HTERT RPE-1 (cell line): Measurements from ENCODE around the gene LAMB1.

Source experiments
- in situ Hi-C: fragments of 300-500 bp; cut with MboI; formaldehyde crosslinking; loops from 4 replicates; pipeline ENCODE4 v1.14.3; 2020; ENCODE audit warnings: low sequenced_read_pairs

The LAMB1 gene

GRCh38 chr7:107884066-107884818, 118.7 kb downstream of the LAMB1 start:
- in situ Hi-C loops: no loop called here

GRCh38 chr7:107882766-107883165, 120.2 kb downstream of the LAMB1 start:
- in situ Hi-C loops: no loop called here

- in situ Hi-C loops: no loop called here
Measured at GRCh38 chr7:107879400-107880035, 123.4 kb downstream of the LAMB1 start.

- in situ Hi-C loops: no loop called here
Measured at GRCh38 chr7:107878636-107879035, 124.3 kb downstream of the LAMB1 start.

GRCh38 chr7:107877731-107878382, 125.1 kb downstream of the LAMB1 start:
- in situ Hi-C loops: no loop called here

- in situ Hi-C loops: no loop called here
Measured at GRCh38 chr7:107876916-107877315, 126.0 kb downstream of the LAMB1 start.

GRCh38 chr7:107874605-107875446, 128.1 kb downstream of the LAMB1 start:
- in situ Hi-C loops: no loop called here

- in situ Hi-C loops: no loop called here
Measured at GRCh38 chr7:107874111-107874510, 128.8 kb downstream of the LAMB1 start.
